Hepatocyte (in vitro differentiated cells): ENCODE measurements around the gene PPP1R1B. TPM values are rescaled to one million over a fixed set of nuclear protein-coding genes. Genes with fewer than 3 reads are reported as not detected.

Source experiments
- DNase-seq: peaks from one replicate; pipeline ENCODE4 v3.0.0-alpha.2; 2016; ENCODE audit warnings: low spot score
- H2AFZ ChIP-seq: fragments of 200-600 bp; sonication (generic); 2 replicates; pipeline ENCODE4 v1.6.0; 2016; ENCODE audit warnings: antibody characterized with exemption, mild to moderate bottlenecking
- H3K27ac ChIP-seq: fragments of 200-600 bp; sonication (generic); 2 replicates; pipeline ENCODE4 v1.5.1; 2016; ENCODE audit warnings: mild to moderate bottlenecking
- H3K27me3 ChIP-seq: fragments of 200-600 bp; sonication (generic); 2 replicates; pipeline ENCODE4 v1.6.1; 2016
- H3K36me3 ChIP-seq: fragments of 200-600 bp; sonication (generic); replicated peaks from 2 replicates; pipeline ENCODE4 v1.5.1; 2016; ENCODE audit warnings: low read depth; ENCODE audit not compliant: insufficient read depth
- H3K4me1 ChIP-seq: fragments of 200-600 bp; sonication (generic); 2 replicates; pipeline ENCODE4 v1.5.1; 2016; ENCODE audit warnings: mild to moderate bottlenecking, moderate library complexity; ENCODE audit not compliant: insufficient read depth
- H3K4me2 ChIP-seq: fragments of 200-600 bp; sonication (generic); 2 replicates; pipeline ENCODE4 v1.6.0; 2016
- H3K4me3 ChIP-seq: fragments of 200-600 bp; sonication (generic); 2 replicates; pipeline ENCODE4 v1.5.1; 2016; ENCODE audit warnings: mild to moderate bottlenecking
- H3K79me2 ChIP-seq: fragments of 200-600 bp; sonication (generic); 2 replicates; pipeline ENCODE4 v1.6.0; 2017; ENCODE audit warnings: mild to moderate bottlenecking
- H3K9me2 ChIP-seq: fragments of 200-600 bp; sonication (generic); replicated peaks from 2 replicates; pipeline ENCODE4 v1.6.0; 2017; ENCODE audit warnings: mild to moderate bottlenecking; ENCODE audit not compliant: insufficient read depth
- H3K9me3 ChIP-seq: fragments of 200-600 bp; sonication (generic); 2 replicates; pipeline ENCODE4 v1.5.1; 2016; ENCODE audit warnings: low read depth, mild to moderate bottlenecking
- H4K20me1 ChIP-seq: fragments of 200-600 bp; sonication (generic); 2 replicates; pipeline ENCODE4 v1.6.0; 2016; ENCODE audit warnings: mild to moderate bottlenecking; ENCODE audit not compliant: insufficient read depth, poor library complexity, severe bottlenecking
- CTCF ChIP-seq: fragments of 200-600 bp; sonication (generic); IDR thresholded peaks from 2 replicates; pipeline ENCODE4 v1.5.1; 2016; ENCODE audit warnings: antibody characterized with exemption, mild to moderate bottlenecking; ENCODE audit not compliant: poor library complexity
- EZH2 ChIP-seq: fragments of 200-600 bp; sonication (generic); IDR thresholded peaks from 2 replicates; pipeline ENCODE4 v1.6.1; 2016; ENCODE audit warnings: antibody characterized with exemption, mild to moderate bottlenecking, borderline replicate concordance
- EZH2phosphoT487 ChIP-seq: fragments of 200-600 bp; sonication (generic); IDR thresholded peaks from one replicate; pipeline ENCODE4 v1.6.1; 2018; ENCODE audit warnings: antibody characterized with exemption, mild to moderate bottlenecking, low read depth, moderate library complexity; ENCODE audit not compliant: unreplicated experiment, severe bottlenecking
- WGBS: methylation state at CpG from one replicate; pipeline ENCODE4 v1.1.6; 2016; ENCODE audit warnings: low lambda C conversion rate; ENCODE audit errors: missing lambda C conversion rate; 5-methylcytosine and 5-hydroxymethylcytosine counted together
- polyA plus RNA-seq: library from polyadenylated mRNA; unstranded; fragments of >200 nt; fragmentation: Nextera tagmentation; extraction: Ambion mirVana; gene quantifications from 2 replicates; pipeline ENCODE4 v1.2.1, GENCODE V29; 2016
- total RNA-seq: library from RNA; depleted of rRNA; stranded (reverse); fragments of >200 nt; gene quantifications from 2 replicates; pipeline ENCODE4 v1.2.3, GENCODE V29; 2014

The PPP1R1B gene
- total and polyA plus RNA-seq, 2 experiments from 2014 or later: 1.5 to 3.7 TPM

DNA sequence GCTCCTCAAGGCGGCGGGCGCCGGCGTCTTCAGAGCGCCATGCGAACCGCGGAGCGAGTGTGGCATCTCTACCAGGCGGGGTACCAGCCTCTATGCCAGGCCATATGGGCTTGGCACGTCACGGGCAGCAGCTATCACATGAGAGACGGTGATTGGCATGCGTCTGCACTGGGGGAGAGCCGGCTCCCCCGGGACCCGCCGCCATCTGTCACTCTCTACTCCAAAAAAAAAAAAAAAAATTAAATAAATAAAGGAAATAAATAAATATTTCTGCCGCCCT lies 19.0 kb upstream of the PPP1R1B start, which contains the start of gene NEUROD2:
TSS of gene NEUROD2 (minus strand) at position 70 of the 280 bp plus-strand sequence. CDS start 1,321 bp downstream, outside the sequence.
- Histone ChIP-seq H3K4me2 (peak within 1 kb of the TSS; percentile 68), H2AFZ (peak within 1 kb of the TSS; percentile 35), H4K20me1 (no peaks in the 10 kb centered on the region), H3K4me3 (no peak within 1 kb of the TSS), H3K36me3 (no peaks in the 10 kb centered on the region), H3K79me2 (no peaks in the 10 kb centered on the region), H3K9me2 (no peaks in the 10 kb centered on the region), H3K9me3 (no peaks in the 10 kb centered on the region), H3K4me1 (peaks cover 12% of the 10 kb centered on the region), H3K27me3 (peaks cover 94% of the 10 kb centered on the region), H3K27ac (no peak within 1 kb of the TSS)
- TF ChIP-seq EZH2: no peak
- no peak for TF ChIP-seq EZH2phosphoT487
- no peak for TF ChIP-seq CTCF
- no peak for DNase-seq
- 5% methylated on average over 20 of the region's 20 CpGs for WGBS

GRCh38 chr17:39608142-39608981 lies 18.4 kb upstream of the PPP1R1B start:
- 19% methylated on average over 11 of the region's 15 CpGs for WGBS
- no peak for TF ChIP-seq EZH2phosphoT487
- no peak overlapping the region for H3K4me2 ChIP-seq
- peaks cover 12% of the 10 kb centered on the region for H3K4me1 ChIP-seq
- no peak overlapping the region for H3K4me3 ChIP-seq
- DNase-seq: no peak
- H3K27ac ChIP-seq: no peak overlapping the region
- H2AFZ ChIP-seq: no peak overlapping the region
- no peaks in the 10 kb centered on the region for H3K9me3 ChIP-seq
- H3K79me2 ChIP-seq: no peaks in the 10 kb centered on the region
- no peaks in the 10 kb centered on the region for H3K36me3 ChIP-seq
- H3K27me3 ChIP-seq: peaks cover 88% of the 10 kb centered on the region
- no peaks in the 10 kb centered on the region for H3K9me2 ChIP-seq
- no peaks in the 10 kb centered on the region for H4K20me1 ChIP-seq

DNA sequence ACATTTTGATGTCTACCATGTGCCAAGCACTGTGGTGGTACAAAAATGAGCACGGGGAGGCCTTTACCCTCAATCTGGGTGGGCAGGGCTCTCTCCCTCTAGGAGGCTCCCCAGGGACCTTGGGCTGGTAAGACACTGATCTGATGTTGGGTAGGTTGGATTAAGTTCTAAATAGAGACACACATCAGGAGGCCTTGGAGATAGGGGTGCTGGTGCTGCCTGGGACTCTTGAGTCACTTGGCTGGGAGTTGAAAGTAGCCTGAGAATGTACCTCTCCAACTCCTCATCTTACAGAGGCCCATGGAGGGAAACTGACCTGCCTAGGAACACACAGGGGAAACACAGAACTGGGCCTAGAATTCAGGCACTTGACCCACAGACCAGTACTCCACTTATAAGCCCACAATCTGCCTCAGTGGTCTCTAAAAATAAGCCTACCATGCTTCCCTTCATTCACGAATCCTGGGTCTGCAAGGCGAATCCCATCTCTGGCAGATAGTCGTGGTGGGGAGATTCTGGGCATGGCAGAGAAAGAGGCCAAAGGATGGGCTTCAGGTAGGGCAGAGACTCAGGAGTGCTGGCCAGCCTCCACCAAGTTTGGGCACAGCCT lies 17.2 kb upstream of the PPP1R1B start:
- Histone ChIP-seq H2AFZ (no peak overlapping the region), H3K9me3 (no peaks in the 10 kb centered on the region), H3K4me3 (no peak overlapping the region), H3K36me3 (no peaks in the 10 kb centered on the region), H3K9me2 (no peaks in the 10 kb centered on the region), H3K4me2 (no peak overlapping the region), H3K27me3 (peaks cover 79% of the 10 kb centered on the region), H3K27ac (no peak overlapping the region), H3K4me1 (peaks cover 12% of the 10 kb centered on the region), H3K79me2 (no peaks in the 10 kb centered on the region), H4K20me1 (no peaks in the 10 kb centered on the region)
- TF ChIP-seq CTCF (no peak), EZH2 (no peak), EZH2phosphoT487 (no peak)
- DNase-seq: no peak
- 86% methylated on average over 4 of the region's 4 CpGs for WGBS

DNA sequence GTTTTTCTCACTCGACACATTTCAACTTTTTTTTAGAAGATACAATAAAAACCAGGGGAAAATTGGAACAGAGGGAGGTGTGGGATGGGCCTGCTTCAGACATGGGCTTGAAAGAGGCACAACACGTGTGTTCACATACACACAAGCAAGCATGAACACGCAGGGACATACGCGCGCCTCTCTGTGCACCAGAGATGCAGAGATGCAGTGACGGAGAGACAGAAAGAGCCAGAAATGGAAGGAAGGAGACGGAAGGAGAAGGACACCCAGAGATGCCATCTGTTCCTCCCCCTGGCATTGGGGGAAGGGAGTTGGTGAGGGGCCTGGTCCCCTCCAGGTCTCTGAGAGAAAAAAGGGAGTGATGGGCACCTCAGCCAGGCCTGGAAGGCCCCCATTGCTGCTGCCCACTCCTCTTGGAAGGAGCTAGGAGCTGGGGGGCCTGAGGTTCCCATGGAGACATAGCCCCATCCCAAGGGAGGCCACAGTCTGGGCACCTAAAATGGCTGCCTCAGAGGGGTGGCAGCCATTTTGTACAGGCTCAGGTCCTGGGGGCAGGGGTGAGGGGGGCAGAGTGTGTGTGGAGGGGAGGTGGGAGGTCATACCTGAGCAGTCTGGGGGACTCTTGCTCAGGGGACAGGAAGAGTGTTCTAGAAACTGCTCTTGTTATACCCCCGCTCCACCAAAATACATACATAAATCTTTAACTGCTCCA lies 15.2 kb upstream of the PPP1R1B start:
- Histone ChIP-seq H3K4me3 (no peak overlapping the region), H3K27ac (no peak overlapping the region), H3K79me2 (no peaks in the 10 kb centered on the region), H3K27me3 (peaks cover 79% of the 10 kb centered on the region), H3K4me1 (peaks cover 5% of the 10 kb centered on the region), H3K9me2 (no peaks in the 10 kb centered on the region), H3K36me3 (no peaks in the 10 kb centered on the region), H3K9me3 (no peaks in the 10 kb centered on the region), H3K4me2 (no peak overlapping the region), H2AFZ (no peak overlapping the region), H4K20me1 (no peaks in the 10 kb centered on the region)
- TF ChIP-seq CTCF (no peak), EZH2 (no peak), EZH2phosphoT487 (no peak)
- no peak for DNase-seq
- WGBS: 92% methylated on average over 9 of the region's 9 CpGs
